OCI-LY1 (cell line): ENCODE measurements around the gene WDR11.

Source experiments
- CTCF ChIP-seq: fragments of 200-600 bp; sonication (generic), shearing (Covaris generic); IDR thresholded peaks from 2 replicates; pipeline ENCODE4 v1.5.1; 2017; ENCODE audit warnings: mild to moderate bottlenecking, antibody characterized with exemption, low read length, moderate library complexity, mixed read lengths
- EZH2 ChIP-seq: fragments of 200-600 bp; sonication (generic), shearing (Covaris generic); IDR thresholded peaks from 2 replicates; pipeline ENCODE4 v1.8.0; 2017; ENCODE audit warnings: borderline replicate concordance, mixed run types, mild to moderate bottlenecking, antibody characterized with exemption, low read length, moderate library complexity, mixed read lengths

GRCh38 chr10:120917521-120918250, 66.5 kb downstream of the WDR11 start:
- TF ChIP-seq CTCF: no peak
- TF ChIP-seq EZH2: no peak
